CD14-positive monocyte (primary cell): Measurements from ENCODE around the gene ARL17A. TPM values are rescaled to one million over a fixed set of nuclear protein-coding genes. Genes with fewer than 3 reads are reported as not detected.
"Not testable (repeated sequence)": the region's sequence is repeated elsewhere in the genome, so short reads cannot be mapped to it uniquely, and the experiment has no call there.

Experiments used
- DNase-seq, 3 donors: peaks; one replicate each; pipeline ENCODE4 v3.0.0-alpha.2; 2011 to 2022
- H2AFZ ChIP-seq: 2 replicates; pipeline ENCODE4 v1.6.0; 2012; ENCODE audit warnings: mild to moderate bottlenecking, low read depth, low read length, inconsistent platforms; ENCODE audit not compliant: insufficient read depth, poor library complexity, severe bottlenecking
- H3K27ac ChIP-seq, 2 donors: 1 replicate in 1 of 2; 2 replicates in 1 of 2; pipeline ENCODE4 v1.5.1; 2012 to 2013; ENCODE audit warnings: low read length in 2 of 2, control low read depth in 1 of 2, inconsistent platforms in 1 of 2, low read depth in 1 of 2, mild to moderate bottlenecking in 1 of 2
- H3K27me3 ChIP-seq, 2 donors: one replicate each; pipeline versions ENCODE4 v1.6.0 to v1.6.1; 2011 to 2013; ENCODE audit warnings: low read length in 2 of 2; ENCODE audit not compliant: control insufficient read depth in 2 of 2, insufficient read depth in 2 of 2
- H3K36me3 ChIP-seq, 2 donors: replicated peaks in 1 of 2; 1 replicate in 1 of 2; 2 replicates in 1 of 2; pipeline versions ENCODE4 v1.5.1 to v1.6.1; 2012 to 2013; ENCODE audit warnings: low read length in 2 of 2, control low read depth in 1 of 2, inconsistent platforms in 1 of 2, mild to moderate bottlenecking in 1 of 2; ENCODE audit not compliant: insufficient read depth in 2 of 2, control insufficient read depth in 1 of 2
- H3K4me1 ChIP-seq, 2 donors: 1 replicate in 1 of 2; 2 replicates in 1 of 2; pipeline versions ENCODE4 v1.5.1 to v1.6.1; 2012 to 2013; ENCODE audit warnings: low read length in 2 of 2, control low read depth in 1 of 2, inconsistent platforms in 1 of 2, mild to moderate bottlenecking in 1 of 2, moderate library complexity in 1 of 2; ENCODE audit not compliant: insufficient read depth in 2 of 2, control insufficient read depth in 1 of 2
- H3K4me2 ChIP-seq: replicated peaks from 2 replicates; pipeline ENCODE3; 2012; ENCODE audit warnings: low read length, moderate library complexity, mild to moderate bottlenecking; ENCODE audit not compliant: poor library complexity, severe bottlenecking; ENCODE audit errors: extremely low read depth
- H3K4me3 ChIP-seq, 3 experiments: fragments of 200-600 bp in 1 of 3; sonication (generic) in 1 of 3; replicated peaks in 1 of 3; 1 replicate in 2 of 3; 2 replicates in 1 of 3; pipeline ENCODE4 v1.5.1; 2011 to 2013; ENCODE audit warnings: low read length in 3 of 3, mild to moderate bottlenecking in 3 of 3, control low read depth in 2 of 3, low read depth in 2 of 3, inconsistent platforms in 1 of 3, moderate library complexity in 1 of 3
- H3K79me2 ChIP-seq: 2 replicates; pipeline ENCODE4 v1.6.0; 2012; ENCODE audit warnings: mild to moderate bottlenecking, control low read depth, inconsistent platforms, low read length, moderate library complexity; ENCODE audit not compliant: insufficient read depth
- H3K9ac ChIP-seq: 2 replicates; pipeline ENCODE4 v1.6.0; 2017; ENCODE audit warnings: low read length, mild to moderate bottlenecking; ENCODE audit not compliant: insufficient read depth, poor library complexity, severe bottlenecking
- H3K9me3 ChIP-seq, 2 donors: replicated peaks in 1 of 2; 1 replicate in 1 of 2; 2 replicates in 1 of 2; pipeline versions ENCODE4 v1.5.1 to v1.6.1; 2012 to 2013; ENCODE audit warnings: low read length in 2 of 2, control low read depth in 1 of 2; ENCODE audit not compliant: control insufficient read depth in 1 of 2, insufficient read depth in 1 of 2
- H4K20me1 ChIP-seq: 2 replicates; pipeline ENCODE4 v1.6.0; 2012; ENCODE audit warnings: mild to moderate bottlenecking, low read length, control low read depth, moderate library complexity; ENCODE audit not compliant: insufficient read depth
- H3K27ac Mint-ChIP-seq, 7 donors: one replicate each; pipeline ENCODE4 v1.8.0; 2020; ENCODE audit warnings: mild to moderate bottlenecking in 7 of 7, mixed read lengths in 7 of 7, moderate library complexity in 6 of 7, inconsistent platforms in 2 of 7
- H3K27me3 Mint-ChIP-seq, 3 donors: one replicate each; pipeline ENCODE4 v1.8.0; 2021 to 2022; ENCODE audit warnings: low read depth in 3 of 3, mild to moderate bottlenecking in 3 of 3, mixed read lengths in 3 of 3, moderate library complexity in 3 of 3, inconsistent platforms in 1 of 3
- H3K36me3 Mint-ChIP-seq, 2 donors: one replicate each; pipeline ENCODE4 v1.8.0; 2020; ENCODE audit warnings: mixed read lengths in 2 of 2, inconsistent platforms in 1 of 2, mild to moderate bottlenecking in 1 of 2
- H3K4me1 Mint-ChIP-seq: one replicate; pipeline ENCODE4 v1.8.0; 2020; ENCODE audit warnings: mild to moderate bottlenecking, mixed read lengths
- H3K4me3 Mint-ChIP-seq, 2 donors: one replicate each; pipeline ENCODE4 v1.8.0; 2020; ENCODE audit warnings: mild to moderate bottlenecking in 2 of 2, mixed read lengths in 2 of 2, moderate library complexity in 1 of 2
- H3K9me3 Mint-ChIP-seq, 7 donors: one replicate each; pipeline ENCODE4 v1.8.0; 2020 to 2022; ENCODE audit warnings: mixed read lengths in 7 of 7, mild to moderate bottlenecking in 6 of 7, moderate library complexity in 6 of 7, inconsistent platforms in 2 of 7
- WGBS: methylation state at CpG from one replicate; pipeline ENCODE4 v1.1.5; 2013; ENCODE audit warnings: missing lambda C conversion rate; ENCODE audit not compliant: insufficient coverage; 5-methylcytosine and 5-hydroxymethylcytosine counted together
- intact Hi-C, 2 donors: fragments of 100-400 bp; cut with micrococcal nuclease; formaldehyde crosslinking; loops; one replicate each; pipeline versions ENCODE4 v1.15.0 to v1.15.1; 2023
- polyA minus RNA-seq: library from RNA; depleted of rRNA, polyadenylated mRNA; stranded (reverse); fragments of >200 nt; gene quantifications from 2 replicates; pipeline ENCODE4 v1.2.3, GENCODE V29; 2012
- polyA plus RNA-seq, 3 donors: library from polyadenylated mRNA; depleted of rRNA in 1 of 3; unstranded in 2 of 3; stranded (reverse) in 1 of 3; fragments of 300-500 nt in 2 of 3; fragments of >200 nt in 1 of 3; fragmentation: Illumina TruSeq in 2 of 3; gene quantifications; 1 replicate in 2 of 3; 2 replicates in 1 of 3; pipeline ENCODE4 v1.2.3, GENCODE V29; 2012 to 2021
- total RNA-seq, 12 experiments: library from RNA in 1 of 12; stranded (reverse) in 1 of 12; fragments of 120-200 nt in 1 of 12; gene quantifications; one replicate each; pipeline ENCODE4 v1.2.4 and lab custom pipeline; 2013 to 2026; ENCODE audit warnings: mixed read lengths in 6 of 12, inconsistent platforms in 1 of 12

The ARL17A gene
- 3.9 TPM for total RNA-seq (2013)
- polyA plus RNA-seq = 10 to 100 TPM in 1 of 3 donors, 1 to 10 TPM in 2; 2.0 to 21.5 (median 2.9) TPM
- polyA minus RNA-seq = 6.0 and 7.1 TPM in 2 replicates
- total RNA-seq (lab: John Stamatoyannopoulos, UW) = 1.0 to 5.2 (median 3.1) reads per million in 11 experiments

DNA sequence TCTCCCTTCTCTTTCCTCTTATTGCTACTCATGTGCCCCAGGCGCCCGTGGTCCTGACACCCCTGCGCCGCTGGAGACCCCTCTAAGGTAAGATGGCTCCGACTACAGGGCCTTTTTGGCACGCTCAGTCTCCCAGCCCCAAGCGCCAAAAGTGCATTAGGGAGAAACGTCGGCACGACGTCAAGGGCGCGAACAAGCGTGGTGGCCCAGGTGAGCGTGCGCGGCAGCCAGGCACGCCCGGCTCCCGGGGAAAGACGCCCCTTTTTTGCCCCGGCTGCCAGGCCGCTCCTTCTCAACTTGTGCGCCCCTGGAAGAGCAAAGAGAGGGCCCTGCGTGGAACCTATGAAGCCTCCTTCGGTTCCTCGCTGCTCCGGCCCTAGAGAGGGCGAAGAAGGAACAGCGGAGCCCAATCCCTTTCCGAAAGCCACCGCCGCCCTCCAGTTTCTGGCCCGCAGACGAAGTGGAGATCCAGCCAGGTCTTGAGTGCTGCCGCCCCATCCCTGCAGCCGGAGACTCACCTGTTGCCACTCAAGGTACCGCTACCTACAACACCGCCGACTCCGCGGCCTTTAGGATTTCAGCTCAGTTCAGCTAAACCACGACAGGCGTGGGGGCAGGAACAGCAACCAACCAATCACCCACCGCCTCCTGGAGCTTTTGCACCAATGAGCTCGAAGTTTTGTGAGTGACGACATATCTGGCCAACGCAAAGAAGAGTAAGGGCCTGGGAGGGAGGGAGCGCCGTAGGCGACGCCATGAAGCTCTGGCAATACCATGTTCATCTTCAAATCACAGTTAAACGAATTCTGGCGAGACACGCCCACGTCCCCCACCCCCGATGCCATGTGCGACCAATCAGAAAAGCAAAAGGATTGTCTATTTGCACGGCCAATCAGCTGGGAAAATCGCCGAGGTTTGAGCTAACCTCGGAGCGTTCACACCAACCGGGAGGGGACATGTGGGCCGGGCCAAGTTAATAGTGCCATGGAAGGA, at the start of gene ARL17A:
ARL17A (minus strand) TSS at position 609 of the 993 bp plus-strand sequence. CDS start 3,369 bp downstream, outside the sequence.
- H3K27ac Mint-ChIP-seq = peak within 1 kb of the TSS in 2 of 7 donors; percentile 20 to 57
- no CpG with 5 or more reads among the region's 65 CpGs for WGBS

DNA sequence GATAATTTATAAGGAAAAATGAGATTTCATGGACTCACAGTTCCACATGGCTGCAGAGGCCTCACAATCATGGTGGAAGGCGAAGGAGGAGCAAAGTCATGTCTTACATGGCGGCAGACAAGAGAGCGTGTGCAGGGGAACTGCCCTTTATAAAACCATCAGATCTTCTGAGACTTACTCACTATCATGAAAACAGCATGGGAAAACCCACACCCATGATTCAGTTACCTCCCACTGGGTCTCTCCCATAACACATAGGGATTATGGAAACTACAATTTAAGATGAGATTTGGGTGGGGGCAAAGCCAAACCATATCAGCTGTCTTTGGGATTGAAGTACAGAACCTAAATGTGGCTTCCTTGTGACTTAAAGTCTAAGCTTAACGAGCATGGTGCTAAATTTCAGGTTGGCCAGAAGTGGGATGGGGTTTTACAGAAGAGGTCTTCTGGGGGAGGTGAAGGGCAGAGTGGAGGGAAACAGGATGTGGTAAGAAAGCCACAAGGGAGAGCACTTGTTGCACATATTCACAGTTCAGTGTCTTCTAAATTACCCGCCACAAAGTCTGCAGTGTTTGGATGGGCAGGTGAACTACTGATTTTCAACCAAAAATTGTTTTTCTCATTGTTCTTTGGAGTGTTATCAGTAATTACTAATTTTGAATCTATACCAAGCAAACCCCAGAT, 49.4 kb upstream of the ARL17A start:
- H4K20me1 ChIP-seq, H3K9me3 ChIP-seq, H3K4me3 ChIP-seq, H3K27ac Mint-ChIP-seq, H3K9me3 Mint-ChIP-seq, H3K27ac ChIP-seq, H3K4me3 Mint-ChIP-seq, intact Hi-C loops, H3K4me1 ChIP-seq, H2AFZ ChIP-seq, H3K4me1 Mint-ChIP-seq, H3K36me3 Mint-ChIP-seq, H3K79me2 ChIP-seq, H3K4me2 ChIP-seq, H3K9ac ChIP-seq, H3K27me3 ChIP-seq, H3K27me3 Mint-ChIP-seq, DNase-seq, H3K36me3 ChIP-seq: not testable (repeated sequence)
- no CpG with 5 or more reads among the region's 5 CpGs for WGBS

More for the DNA sequence above, at the start of gene ARL17A:
- H3K9me3 ChIP-seq, H3K27me3 Mint-ChIP-seq, H3K9me3 Mint-ChIP-seq, H3K4me1 Mint-ChIP-seq, DNase-seq, H3K79me2 ChIP-seq, H3K9ac ChIP-seq, H3K4me2 ChIP-seq, H3K4me1 ChIP-seq, H4K20me1 ChIP-seq, H3K36me3 ChIP-seq, H3K27me3 ChIP-seq, intact Hi-C loops, H3K36me3 Mint-ChIP-seq: not testable (repeated sequence)
- H2AFZ ChIP-seq = peak within 1 kb of the TSS; percentile 46
- H3K27ac ChIP-seq = peak within 1 kb of the TSS; percentile 26 to 44
- H3K4me3 ChIP-seq = peak within 1 kb of the TSS in 1 of 3 experiments; percentile 20
- H3K4me3 Mint-ChIP-seq = peak within 1 kb of the TSS in 1 of 2 donors; percentile 63

DNA sequence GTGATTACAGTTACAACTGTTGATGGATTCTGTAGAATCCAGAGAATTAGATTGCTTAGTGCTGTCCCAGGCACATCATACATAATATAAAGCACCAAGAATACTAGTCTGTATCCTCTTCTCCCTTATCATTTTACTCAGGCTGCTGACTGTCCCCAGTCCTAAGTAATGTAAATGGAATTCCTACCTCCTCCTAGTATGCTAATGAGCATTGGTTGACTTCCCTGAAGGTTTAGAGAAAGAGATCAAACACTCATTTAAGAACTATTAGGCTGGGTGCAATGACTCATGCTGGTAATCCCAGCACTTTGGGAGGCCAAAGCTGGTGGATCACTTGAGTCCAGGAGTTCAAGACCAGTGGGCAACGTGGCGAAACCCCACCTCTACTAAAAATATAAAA, 48.0 kb upstream of the ARL17A start:
- H3K4me1 ChIP-seq, H3K27ac Mint-ChIP-seq, H2AFZ ChIP-seq, H3K36me3 Mint-ChIP-seq, H3K9ac ChIP-seq, H3K27me3 Mint-ChIP-seq, H3K4me2 ChIP-seq, H3K4me3 ChIP-seq, H3K27me3 ChIP-seq, H3K4me1 Mint-ChIP-seq, DNase-seq, H3K4me3 Mint-ChIP-seq, H3K79me2 ChIP-seq, H4K20me1 ChIP-seq, H3K27ac ChIP-seq, H3K9me3 Mint-ChIP-seq, intact Hi-C loops, H3K36me3 ChIP-seq, H3K9me3 ChIP-seq: not testable (repeated sequence)
- WGBS = no CpG with 5 or more reads among the region's 2 CpGs

DNA sequence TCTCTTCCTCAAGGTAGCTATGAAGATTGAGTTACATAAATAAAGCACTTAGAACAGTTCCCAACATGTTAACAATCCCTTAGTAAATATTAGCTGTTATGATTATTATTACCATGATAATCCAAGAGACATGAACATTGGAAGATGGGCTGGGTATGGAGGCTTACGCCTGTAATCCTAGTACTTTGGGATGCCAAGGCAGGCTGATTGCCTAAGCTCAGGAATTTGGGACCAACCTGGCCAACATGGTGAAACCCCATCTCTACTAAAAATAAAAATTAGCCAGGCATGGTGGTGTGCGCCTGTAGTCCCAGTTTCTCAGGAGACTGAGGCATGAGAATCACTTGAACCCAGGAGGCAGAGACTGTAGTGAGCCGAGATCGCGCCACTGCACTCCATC, 45.2 kb upstream of the ARL17A start:
- H2AFZ ChIP-seq, H3K79me2 ChIP-seq, H3K4me3 Mint-ChIP-seq, H3K27me3 ChIP-seq, H3K27ac Mint-ChIP-seq, H3K36me3 ChIP-seq, intact Hi-C loops, H3K27ac ChIP-seq, H3K4me3 ChIP-seq, H3K36me3 Mint-ChIP-seq, H3K27me3 Mint-ChIP-seq, H3K4me1 Mint-ChIP-seq, H3K4me2 ChIP-seq, DNase-seq, H3K9me3 Mint-ChIP-seq, H3K9ac ChIP-seq, H3K9me3 ChIP-seq, H4K20me1 ChIP-seq, H3K4me1 ChIP-seq: not testable (repeated sequence)
- no CpG with 5 or more reads among the region's 5 CpGs for WGBS
